HEK293 (cell line): ENCODE measurements around the gene PRELID1.

Source experiments
- CTCF ChIA-PET: fragments of 350-600 bp; formaldehyde crosslinking; extraction: SDS; loops from one replicate; lab custom pipeline; 2021; ENCODE audit warnings: antibody characterized with exemption; lab: Yijun Ruan, JAX
- POLR2A ChIA-PET: fragments of 300-600 bp; formaldehyde crosslinking; extraction: SDS; loops from one replicate; lab custom pipeline; 2020; ENCODE audit warnings: antibody characterized with exemption, inconsistent platforms; lab: Yijun Ruan, JAX
- H3K27ac ChIP-seq: fragments of 200-500 bp; sonication (Bioruptor generic); 2 replicates; pipeline ENCODE4 v1.5.1; 2014; ENCODE audit warnings: low read depth, low read length, control low read depth, inconsistent platforms; ENCODE audit errors: extremely low read depth
- H3K36me3 ChIP-seq, 2 experiments: fragments of 200-500 bp in 1 of 2; sonication (Bioruptor generic) in 1 of 2; 1 replicate in 1 of 2; 2 replicates in 1 of 2; pipeline ENCODE4 v1.5.1; 2014 to 2017; ENCODE audit warnings: inconsistent platforms in 2 of 2, low read length in 2 of 2; ENCODE audit not compliant: control insufficient read depth in 2 of 2, insufficient read depth in 1 of 2
- H3K4me1 ChIP-seq: fragments of 200-500 bp; sonication (Bioruptor generic); 2 replicates; pipeline ENCODE4 v1.5.1; 2014; ENCODE audit warnings: mild to moderate bottlenecking, low read length, inconsistent platforms; ENCODE audit not compliant: control insufficient read depth, insufficient read depth
- H3K4me3 ChIP-seq: 2 replicates; pipeline ENCODE4 v1.5.1; 2011; ENCODE audit warnings: low read depth, mild to moderate bottlenecking, control low read depth, low read length, moderate library complexity
- H3K9me3 ChIP-seq: fragments of 200-500 bp; sonication (Bioruptor generic); 2 replicates; pipeline ENCODE4 v1.5.1; 2014; ENCODE audit warnings: low read depth, low read length, inconsistent platforms; ENCODE audit not compliant: control insufficient read depth, insufficient read depth
- HOXA7 ChIP-seq: sonication (generic); formaldehyde crosslinking; IDR thresholded peaks from 2 replicates; pipeline ENCODE4 v1.8.1; 2022; ENCODE audit warnings: missing genetic modification reagents, borderline replicate concordance
- MYNN ChIP-seq: fragments of 450-650 bp; formaldehyde crosslinking; IDR thresholded peaks from 2 replicates; pipeline ENCODE4 v1.5.1; 2016; ENCODE audit warnings: missing biosample characterization, missing genetic modification characterization, borderline replicate concordance
- SP2 ChIP-seq: fragments of 450-650 bp; formaldehyde crosslinking; IDR thresholded peaks from 2 replicates; pipeline ENCODE4 v1.5.1; 2016; ENCODE audit warnings: missing biosample characterization, missing genetic modification characterization
- SP3 ChIP-seq: fragments of 450-650 bp; formaldehyde crosslinking; IDR thresholded peaks from 2 replicates; pipeline ENCODE4 v1.5.1; 2016; ENCODE audit warnings: missing biosample characterization, missing genetic modification characterization
- WT1 ChIP-seq: fragments of 450-650 bp; formaldehyde crosslinking; IDR thresholded peaks from 2 replicates; pipeline ENCODE4 v1.5.1; 2016; ENCODE audit warnings: missing biosample characterization, missing genetic modification characterization
- ZNF140 ChIP-seq: fragments of 450-650 bp; formaldehyde crosslinking; IDR thresholded peaks from 2 replicates; pipeline ENCODE4 v1.5.1; 2016; ENCODE audit warnings: missing biosample characterization, missing genetic modification characterization
- ZNF274 ChIP-seq, 2 experiments: fragments of 200-500 bp in 1 of 2; fragments of 450-650 bp in 1 of 2; sonication (Bioruptor generic) in 1 of 2; formaldehyde crosslinking in 1 of 2; IDR thresholded peaks; 2 replicates each; pipeline versions ENCODE4 v1.5.1 to v1.6.1; 2014 to 2016; ENCODE audit warnings: borderline replicate concordance in 1 of 2, inconsistent platforms in 1 of 2, low read length in 1 of 2, missing biosample characterization in 1 of 2, missing genetic modification characterization in 1 of 2
- ZNF335 ChIP-seq: fragments of 450-650 bp; formaldehyde crosslinking; conservative IDR thresholded peaks from 2 replicates; pipeline ENCODE4 v1.5.1; 2016; ENCODE audit warnings: missing biosample characterization, missing genetic modification characterization
- ZNF416 ChIP-seq: fragments of 450-650 bp; formaldehyde crosslinking; IDR thresholded peaks from 2 replicates; pipeline ENCODE4 v1.5.1; 2016; ENCODE audit warnings: missing biosample characterization, missing genetic modification characterization
- ZNF555 ChIP-seq: fragments of 450-650 bp; formaldehyde crosslinking; conservative IDR thresholded peaks from 2 replicates; pipeline ENCODE4 v1.5.1; 2017; ENCODE audit warnings: missing biosample characterization, mild to moderate bottlenecking, missing genetic modification characterization, inconsistent platforms
- ZNF585B ChIP-seq: fragments of 450-650 bp; formaldehyde crosslinking; IDR thresholded peaks from 2 replicates; pipeline ENCODE4 v1.5.1; 2016; ENCODE audit warnings: missing biosample characterization, missing genetic modification characterization
- ZNF670 ChIP-seq: fragments of 450-650 bp; formaldehyde crosslinking; IDR thresholded peaks from 2 replicates; pipeline ENCODE4 v1.5.1; 2016; ENCODE audit warnings: missing biosample characterization, missing genetic modification characterization, low read depth
- ZNF76 ChIP-seq: fragments of 450-650 bp; formaldehyde crosslinking; IDR thresholded peaks from 2 replicates; pipeline ENCODE4; 2016; ENCODE audit warnings: low read depth, missing biosample characterization, missing genetic modification characterization, borderline replicate concordance
- ZNF777 ChIP-seq: fragments of 450-650 bp; formaldehyde crosslinking; IDR thresholded peaks from 2 replicates; pipeline ENCODE4 v1.5.1; 2017; ENCODE audit warnings: missing biosample characterization, missing genetic modification characterization, borderline replicate concordance
- ZNF837 ChIP-seq: fragments of 450-650 bp; formaldehyde crosslinking; IDR thresholded peaks from 2 replicates; pipeline ENCODE4 v1.5.1; 2016; ENCODE audit warnings: missing biosample characterization, missing genetic modification characterization
- ZSCAN16 ChIP-seq: fragments of 450-650 bp; formaldehyde crosslinking; IDR thresholded peaks from 2 replicates; pipeline ENCODE4 v1.5.1; 2016; ENCODE audit warnings: missing biosample characterization, missing genetic modification characterization
- TF ChIP-seq, protein P1 (sequence below): fragments of 450-650 bp; formaldehyde crosslinking; IDR thresholded peaks from 2 replicates; pipeline ENCODE4 v1.5.1; 2016; ENCODE audit warnings: missing biosample characterization, missing genetic modification characterization
- TF ChIP-seq, protein P2 (sequence below): fragments of 450-650 bp; formaldehyde crosslinking; IDR thresholded peaks from 2 replicates; pipeline ENCODE4 v1.5.1; 2017; ENCODE audit warnings: missing biosample characterization, missing genetic modification characterization
- TF ChIP-seq, protein P3 (sequence below): fragments of 450-650 bp; formaldehyde crosslinking; conservative IDR thresholded peaks from 2 replicates; pipeline ENCODE4 v1.5.1; 2016; ENCODE audit warnings: low read depth, missing biosample characterization, missing genetic modification characterization
- TF ChIP-seq, protein P4 (sequence below): IDR thresholded peaks from 2 replicates; pipeline ENCODE4 v1.6.1; 2011; ENCODE audit warnings: mild to moderate bottlenecking, low read depth, low read length, borderline replicate concordance

The PRELID1 gene

DNA sequence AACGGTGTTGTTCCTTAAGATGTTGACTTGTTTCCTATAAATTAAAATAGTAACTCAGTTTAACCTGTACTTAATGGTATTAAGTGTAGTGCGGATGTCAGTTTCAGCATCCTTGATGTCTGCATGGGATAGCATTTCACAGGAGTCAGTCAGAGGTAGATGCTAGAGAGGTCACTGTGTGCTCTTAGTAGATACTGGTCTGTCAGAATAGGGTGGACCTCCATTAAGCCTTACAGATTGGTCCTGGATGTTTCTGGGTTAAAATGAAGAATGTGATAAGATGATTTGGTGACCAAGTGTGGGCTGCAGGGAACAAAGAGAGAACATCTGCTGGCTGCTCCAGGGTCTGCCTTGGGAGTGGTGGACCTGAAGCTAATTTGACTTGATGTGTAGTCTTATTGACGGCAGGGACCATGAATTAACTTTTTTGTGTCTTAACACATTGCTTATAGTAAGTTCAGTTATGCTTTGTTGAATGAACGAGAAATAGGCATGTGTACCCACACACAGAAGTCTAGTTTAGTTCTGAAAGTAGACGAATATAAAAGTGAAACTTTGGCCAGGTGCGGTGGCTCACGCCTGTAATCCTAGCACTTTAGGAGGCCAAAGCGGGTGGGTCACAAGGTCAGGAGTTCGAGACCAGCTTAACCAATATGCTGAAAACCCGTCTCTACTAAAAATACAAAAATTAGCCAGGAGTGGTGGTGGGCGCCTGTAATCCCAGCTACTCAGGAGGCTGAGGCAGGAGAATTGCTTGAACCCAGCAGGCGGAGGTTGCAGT, 12.6 kb upstream of the PRELID1 start:
- POLR2A ChIA-PET, result no interaction called here
- no peaks in the 10 kb centered on the region for H3K4me1 ChIP-seq

DNA sequence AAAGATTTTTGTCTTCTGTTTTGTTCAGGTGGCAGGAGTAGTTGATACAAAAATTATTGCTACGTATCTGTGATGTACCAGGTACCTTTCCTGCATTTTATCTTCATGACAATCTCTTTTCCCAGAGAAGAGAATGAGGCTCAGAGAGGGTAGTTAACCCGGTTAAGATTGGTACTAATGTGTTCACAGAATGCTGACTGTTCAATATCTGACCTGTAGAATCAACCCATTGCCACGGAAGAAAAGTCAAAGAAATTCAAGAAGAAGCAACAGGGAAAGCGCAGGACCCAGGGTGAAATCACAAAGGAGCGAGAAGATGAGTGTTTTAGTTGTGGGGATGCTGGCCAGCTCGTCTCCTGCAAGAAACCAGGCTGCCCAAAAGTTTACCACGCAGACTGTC, 11.9 kb upstream of the PRELID1 start:
- TF ChIP-seq, protein P1, sequence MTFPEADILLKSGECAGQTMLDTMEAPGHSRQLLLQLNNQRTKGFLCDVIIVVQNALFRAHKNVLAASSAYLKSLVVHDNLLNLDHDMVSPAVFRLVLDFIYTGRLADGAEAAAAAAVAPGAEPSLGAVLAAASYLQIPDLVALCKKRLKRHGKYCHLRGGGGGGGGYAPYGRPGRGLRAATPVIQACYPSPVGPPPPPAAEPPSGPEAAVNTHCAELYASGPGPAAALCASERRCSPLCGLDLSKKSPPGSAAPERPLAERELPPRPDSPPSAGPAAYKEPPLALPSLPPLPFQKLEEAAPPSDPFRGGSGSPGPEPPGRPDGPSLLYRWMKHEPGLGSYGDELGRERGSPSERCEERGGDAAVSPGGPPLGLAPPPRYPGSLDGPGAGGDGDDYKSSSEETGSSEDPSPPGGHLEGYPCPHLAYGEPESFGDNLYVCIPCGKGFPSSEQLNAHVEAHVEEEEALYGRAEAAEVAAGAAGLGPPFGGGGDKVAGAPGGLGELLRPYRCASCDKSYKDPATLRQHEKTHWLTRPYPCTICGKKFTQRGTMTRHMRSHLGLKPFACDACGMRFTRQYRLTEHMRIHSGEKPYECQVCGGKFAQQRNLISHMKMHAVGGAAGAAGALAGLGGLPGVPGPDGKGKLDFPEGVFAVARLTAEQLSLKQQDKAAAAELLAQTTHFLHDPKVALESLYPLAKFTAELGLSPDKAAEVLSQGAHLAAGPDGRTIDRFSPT (tag by site-specific recombination), result no peak
- no peak for TF ChIP-seq SP3 (tag by site-specific recombination)
- TF ChIP-seq ZNF555 (tag by site-specific recombination), result no peak
- H3K4me3 ChIP-seq, result no peak overlapping the region
- peaks cover 48 to 90% of the 10 kb centered on the region in 2 experiments for H3K36me3 ChIP-seq
- H3K9me3 ChIP-seq, result no peaks in the 10 kb centered on the region
- no peak overlapping the region for H3K27ac ChIP-seq
- no peaks in the 10 kb centered on the region for H3K4me1 ChIP-seq
- ChIA-PET CTCF (no interaction called here), POLR2A (no interaction called here)

More for the DNA sequence above, 12.6 kb upstream of the PRELID1 start:
- TF ChIP-seq, protein P2, sequence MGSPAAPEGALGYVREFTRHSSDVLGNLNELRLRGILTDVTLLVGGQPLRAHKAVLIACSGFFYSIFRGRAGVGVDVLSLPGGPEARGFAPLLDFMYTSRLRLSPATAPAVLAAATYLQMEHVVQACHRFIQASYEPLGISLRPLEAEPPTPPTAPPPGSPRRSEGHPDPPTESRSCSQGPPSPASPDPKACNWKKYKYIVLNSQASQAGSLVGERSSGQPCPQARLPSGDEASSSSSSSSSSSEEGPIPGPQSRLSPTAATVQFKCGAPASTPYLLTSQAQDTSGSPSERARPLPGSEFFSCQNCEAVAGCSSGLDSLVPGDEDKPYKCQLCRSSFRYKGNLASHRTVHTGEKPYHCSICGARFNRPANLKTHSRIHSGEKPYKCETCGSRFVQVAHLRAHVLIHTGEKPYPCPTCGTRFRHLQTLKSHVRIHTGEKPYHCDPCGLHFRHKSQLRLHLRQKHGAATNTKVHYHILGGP (tag by site-specific recombination), result no peak
- TF ChIP-seq ZNF140 (tag by site-specific recombination) (no peak), ZNF416 (tag by site-specific recombination) (no peak), WT1 (tag by site-specific recombination) (no peak), ZNF585B (tag by site-specific recombination) (no peak), HOXA7 (CRISPR knock-in tag) (no peak), ZNF837 (tag by site-specific recombination) (no peak), ZNF76 (tag by site-specific recombination) (no peak), ZNF274 (IDR thresholded peaks at IDR 0.05; ENCODE audit: low read length) (no peak), ZNF274 (tag by site-specific recombination; IDR thresholded peaks at IDR 0.05; ENCODE audit: borderline replicate concordance) (no peak), ZNF335 (tag by site-specific recombination) (no peak), ZSCAN16 (no peak), SP2 (tag by site-specific recombination) (no peak), MYNN (tag by site-specific recombination) (no peak), ZNF670 (tag by site-specific recombination) (no peak), ZNF777 (tag by site-specific recombination) (no peak)
- TF ChIP-seq, protein P3, sequence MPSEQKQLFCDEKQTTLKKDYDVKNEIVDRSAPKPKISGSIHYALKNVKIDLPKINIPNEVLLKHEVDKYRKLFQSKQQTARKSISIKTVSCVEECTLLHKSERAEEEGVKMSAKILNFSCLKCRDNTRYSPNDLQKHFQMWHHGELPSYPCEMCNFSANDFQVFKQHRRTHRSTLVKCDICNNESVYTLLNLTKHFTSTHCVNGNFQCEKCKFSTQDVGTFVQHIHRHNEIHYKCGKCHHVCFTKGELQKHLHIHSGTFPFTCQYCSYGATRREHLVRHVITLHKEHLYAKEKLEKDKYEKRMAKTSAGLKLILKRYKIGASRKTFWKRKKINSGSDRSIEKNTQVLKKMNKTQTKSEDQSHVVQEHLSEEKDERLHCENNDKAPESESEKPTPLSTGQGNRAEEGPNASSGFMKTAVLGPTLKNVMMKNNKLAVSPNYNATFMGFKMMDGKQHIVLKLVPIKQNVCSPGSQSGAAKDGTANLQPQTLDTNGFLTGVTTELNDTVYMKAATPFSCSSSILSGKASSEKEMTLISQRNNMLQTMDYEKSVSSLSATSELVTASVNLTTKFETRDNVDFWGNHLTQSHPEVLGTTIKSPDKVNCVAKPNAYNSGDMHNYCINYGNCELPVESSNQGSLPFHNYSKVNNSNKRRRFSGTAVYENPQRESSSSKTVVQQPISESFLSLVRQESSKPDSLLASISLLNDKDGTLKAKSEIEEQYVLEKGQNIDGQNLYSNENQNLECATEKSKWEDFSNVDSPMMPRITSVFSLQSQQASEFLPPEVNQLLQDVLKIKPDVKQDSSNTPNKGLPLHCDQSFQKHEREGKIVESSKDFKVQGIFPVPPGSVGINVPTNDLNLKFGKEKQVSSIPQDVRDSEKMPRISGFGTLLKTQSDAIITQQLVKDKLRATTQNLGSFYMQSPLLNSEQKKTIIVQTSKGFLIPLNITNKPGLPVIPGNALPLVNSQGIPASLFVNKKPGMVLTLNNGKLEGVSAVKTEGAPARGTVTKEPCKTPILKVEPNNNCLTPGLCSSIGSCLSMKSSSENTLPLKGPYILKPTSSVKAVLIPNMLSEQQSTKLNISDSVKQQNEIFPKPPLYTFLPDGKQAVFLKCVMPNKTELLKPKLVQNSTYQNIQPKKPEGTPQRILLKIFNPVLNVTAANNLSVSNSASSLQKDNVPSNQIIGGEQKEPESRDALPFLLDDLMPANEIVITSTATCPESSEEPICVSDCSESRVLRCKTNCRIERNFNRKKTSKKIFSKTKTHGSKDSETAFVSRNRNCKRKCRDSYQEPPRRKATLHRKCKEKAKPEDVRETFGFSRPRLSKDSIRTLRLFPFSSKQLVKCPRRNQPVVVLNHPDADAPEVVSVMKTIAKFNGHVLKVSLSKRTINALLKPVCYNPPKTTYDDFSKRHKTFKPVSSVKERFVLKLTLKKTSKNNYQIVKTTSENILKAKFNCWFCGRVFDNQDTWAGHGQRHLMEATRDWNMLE (tag by site-specific recombination), result no peak
- TF ChIP-seq, protein P4, sequence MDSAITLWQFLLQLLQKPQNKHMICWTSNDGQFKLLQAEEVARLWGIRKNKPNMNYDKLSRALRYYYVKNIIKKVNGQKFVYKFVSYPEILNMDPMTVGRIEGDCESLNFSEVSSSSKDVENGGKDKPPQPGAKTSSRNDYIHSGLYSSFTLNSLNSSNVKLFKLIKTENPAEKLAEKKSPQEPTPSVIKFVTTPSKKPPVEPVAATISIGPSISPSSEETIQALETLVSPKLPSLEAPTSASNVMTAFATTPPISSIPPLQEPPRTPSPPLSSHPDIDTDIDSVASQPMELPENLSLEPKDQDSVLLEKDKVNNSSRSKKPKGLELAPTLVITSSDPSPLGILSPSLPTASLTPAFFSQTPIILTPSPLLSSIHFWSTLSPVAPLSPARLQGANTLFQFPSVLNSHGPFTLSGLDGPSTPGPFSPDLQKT, result no peak
- CTCF ChIA-PET, result no interaction called here
- Histone ChIP-seq H3K9me3 (no peaks in the 10 kb centered on the region), H3K4me3 (no peak overlapping the region), H3K27ac (no peak overlapping the region), H3K36me3 (peaks cover 50 to 90% of the 10 kb centered on the region in 2 experiments)
